Erythroblast (primary cell): ENCODE measurements around the gene TEX26.

ENCODE experiments used
- GATA1 ChIP-seq: IDR thresholded peaks from 2 replicates; pipeline ENCODE4 v1.6.1; 2011; ENCODE audit warnings: low read depth, mild to moderate bottlenecking, control low read depth, low read length, moderate library complexity
- POLR2A ChIP-seq: IDR thresholded peaks from 2 replicates; pipeline ENCODE4 v1.6.1; 2011; ENCODE audit warnings: mild to moderate bottlenecking, low read length

DNA sequence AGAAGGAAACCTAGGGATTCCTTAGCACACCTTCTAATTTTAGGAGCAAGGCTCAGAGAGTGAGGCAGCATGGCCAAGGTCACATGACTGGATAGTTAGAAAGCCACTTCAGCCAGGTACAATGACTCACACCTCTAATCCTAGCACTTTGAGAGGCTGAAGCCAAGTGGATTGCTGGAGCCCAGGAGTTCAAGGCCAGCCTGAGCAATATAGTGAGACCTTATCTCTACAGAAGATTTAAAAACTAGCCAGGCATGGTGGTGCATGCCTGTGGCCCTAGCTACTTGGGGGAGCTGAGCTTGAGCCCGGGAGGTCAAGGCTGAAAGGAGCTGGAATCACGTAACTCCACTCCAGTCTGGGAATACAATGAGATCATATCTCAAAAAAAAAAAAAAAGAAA, 69.2 kb downstream of the TEX26 start:
- TF ChIP-seq POLR2A, result no peak
- no peak for TF ChIP-seq GATA1
